Measurements from ENCODE around the gene CDADC1.

The CDADC1 gene

DNA sequence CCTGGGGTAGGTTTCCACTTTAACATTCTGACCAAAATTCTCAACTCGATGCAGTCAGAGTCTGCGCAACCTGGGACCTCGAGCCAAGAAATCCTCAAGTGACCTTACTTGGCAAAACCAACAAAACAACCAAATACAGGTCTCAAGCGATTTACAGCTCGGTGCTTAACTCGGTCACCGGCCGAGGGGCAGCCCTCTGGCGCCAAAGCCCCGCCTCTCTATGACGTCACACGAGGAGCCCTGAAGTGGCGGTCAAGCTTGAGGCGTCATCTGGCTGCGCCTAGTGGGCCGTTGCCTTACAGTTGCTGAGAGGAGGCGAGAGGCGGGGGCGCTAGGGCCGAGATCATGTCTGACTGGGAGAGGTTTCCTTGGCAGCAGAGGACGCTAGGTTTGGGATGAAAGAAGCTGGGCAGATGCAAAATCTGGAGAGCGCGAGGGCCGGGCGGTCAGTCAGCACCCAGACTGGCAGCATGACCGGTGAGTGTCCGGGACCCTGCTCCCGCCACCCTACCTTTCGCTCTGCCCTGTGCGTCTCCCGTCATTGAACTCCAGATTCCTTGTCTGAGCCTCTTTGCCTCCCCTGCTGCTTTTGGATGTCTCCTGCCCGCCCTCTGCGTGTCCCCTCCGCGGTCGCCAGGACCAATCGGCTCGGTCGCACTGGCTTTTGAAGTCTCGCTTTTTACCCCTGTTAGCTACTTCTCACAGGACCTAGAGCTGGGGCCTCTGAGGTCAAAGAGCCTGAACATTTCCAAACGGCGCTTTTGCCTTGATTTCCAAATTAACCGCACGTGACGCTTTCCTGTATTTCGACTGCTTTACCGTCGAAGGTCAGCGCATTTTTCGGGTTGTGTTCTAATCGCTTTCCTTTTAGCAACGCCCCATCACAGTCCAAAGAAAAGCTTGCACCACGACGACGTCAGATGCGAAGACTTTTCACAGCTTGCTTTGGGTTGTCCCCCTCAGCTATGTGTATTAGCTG, at the start of gene CDADC1:
Gene CDADC1, plus strand, starts transcription at position 283 of the 979 bp plus-strand sequence. Its CDS starts 113 bp downstream, at position 396.
- peak; percentile 68 to 75 for DNase-seq (ENCODE audit: low read depth in 1 of 2, low spot score in 1 of 2)

DNA sequence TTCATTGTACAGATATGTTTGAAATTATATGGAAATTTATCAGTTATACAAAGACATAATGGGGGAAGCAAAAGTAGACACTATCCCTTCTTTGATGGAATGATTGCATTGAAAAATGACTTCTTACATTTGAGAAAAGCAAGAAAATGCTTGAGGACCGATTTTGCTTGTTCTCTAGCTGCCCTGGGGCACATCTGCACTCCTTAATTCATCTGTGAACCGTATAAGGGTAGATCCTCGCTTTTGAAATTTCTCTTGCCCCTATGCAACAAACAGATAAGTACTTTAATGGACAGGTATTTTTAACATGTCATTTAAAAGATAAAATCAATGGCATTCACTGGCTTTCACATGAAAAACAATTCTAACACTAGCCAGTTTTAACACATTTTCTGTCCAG, 41.1 kb upstream of the CDADC1 start:
- DNase-seq (ENCODE audit: low read depth in 1 of 2, low spot score in 1 of 2) = no peak

DNA sequence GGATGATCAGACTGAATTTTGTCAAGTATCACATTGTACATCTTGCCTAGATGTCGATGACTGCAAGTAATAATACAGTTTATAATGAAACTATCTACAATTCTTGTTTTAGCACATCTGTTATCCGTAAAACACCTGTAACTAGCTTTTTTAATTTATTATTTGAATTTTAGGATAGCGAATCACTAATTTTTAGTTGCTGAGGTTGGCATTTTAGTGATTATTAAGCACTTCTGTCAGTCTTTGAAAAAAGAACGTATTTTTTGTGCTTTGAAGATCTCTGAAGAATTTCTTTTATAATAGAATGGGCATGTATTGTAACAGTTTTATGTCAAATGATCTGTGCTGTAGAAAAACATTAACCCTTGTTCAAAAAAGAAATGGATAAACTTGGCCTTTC, 39.1 kb upstream of the CDADC1 start:
- no peak for DNase-seq (ENCODE audit: low read depth in 1 of 2, low spot score in 1 of 2)

DNA sequence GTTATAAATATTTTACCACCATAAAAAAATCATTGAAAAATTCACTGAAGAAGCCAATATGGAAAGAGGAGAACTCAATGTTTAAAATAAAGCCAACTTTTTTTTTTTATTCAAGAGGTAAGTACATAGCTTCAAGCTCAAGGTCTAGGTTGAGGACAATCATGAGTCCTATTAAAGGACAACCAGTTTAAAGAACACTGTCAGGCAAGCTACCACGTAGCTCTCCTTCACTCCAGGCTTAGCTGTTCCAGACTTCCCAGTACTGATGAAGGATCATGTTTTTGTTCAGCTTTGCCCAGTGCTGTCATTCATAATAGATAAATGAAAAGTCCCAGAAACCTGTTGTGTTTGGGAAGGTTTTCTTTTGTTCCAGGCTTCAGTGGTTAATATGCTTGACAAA, 37.6 kb upstream of the CDADC1 start:
- DNase-seq (ENCODE audit: low read depth in 1 of 2, low spot score in 1 of 2) = no peak

DNA sequence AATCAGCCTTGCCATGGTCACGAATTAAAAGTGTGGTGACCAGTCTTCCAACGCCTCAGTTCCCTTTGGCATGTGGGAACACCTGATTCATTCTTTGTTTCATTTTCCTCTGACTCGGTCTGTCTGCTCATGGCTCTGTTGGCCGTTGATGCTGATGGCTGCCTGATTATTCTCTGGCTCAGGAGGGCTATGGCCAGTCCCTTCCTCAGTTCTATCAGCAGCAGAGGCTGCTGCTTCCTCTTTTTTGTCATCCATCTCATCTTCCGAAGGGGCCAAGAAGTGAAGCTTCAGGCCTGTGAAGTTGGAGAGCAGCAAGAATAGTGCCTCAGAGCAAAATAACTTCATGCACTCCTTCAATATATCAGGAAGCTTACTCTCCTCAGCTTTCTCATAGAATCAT, 37.1 kb upstream of the CDADC1 start:
- no peak for DNase-seq (ENCODE audit: low read depth in 1 of 2, low spot score in 1 of 2)

DNA sequence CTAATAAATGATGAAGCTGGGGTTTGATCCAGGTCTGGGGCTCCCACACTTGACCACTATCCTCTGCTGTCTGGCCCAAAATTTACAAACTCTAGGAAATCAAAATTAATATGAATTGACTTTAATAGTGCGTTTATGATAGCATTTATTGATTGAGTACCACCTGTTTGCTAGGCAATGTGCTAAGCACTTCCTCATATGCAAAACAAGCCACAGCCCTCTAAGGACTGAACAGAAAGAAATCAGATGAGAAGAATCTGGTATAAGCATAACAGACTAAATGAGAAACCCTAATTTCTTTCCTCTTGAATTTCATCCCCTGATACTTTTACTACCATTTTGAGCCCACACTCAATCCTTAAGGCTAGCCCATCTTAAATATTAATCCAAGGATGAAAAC, 34.2 kb upstream of the CDADC1 start:
- DNase-seq (ENCODE audit: low read depth in 1 of 2, low spot score in 1 of 2) = no peak

DNA sequence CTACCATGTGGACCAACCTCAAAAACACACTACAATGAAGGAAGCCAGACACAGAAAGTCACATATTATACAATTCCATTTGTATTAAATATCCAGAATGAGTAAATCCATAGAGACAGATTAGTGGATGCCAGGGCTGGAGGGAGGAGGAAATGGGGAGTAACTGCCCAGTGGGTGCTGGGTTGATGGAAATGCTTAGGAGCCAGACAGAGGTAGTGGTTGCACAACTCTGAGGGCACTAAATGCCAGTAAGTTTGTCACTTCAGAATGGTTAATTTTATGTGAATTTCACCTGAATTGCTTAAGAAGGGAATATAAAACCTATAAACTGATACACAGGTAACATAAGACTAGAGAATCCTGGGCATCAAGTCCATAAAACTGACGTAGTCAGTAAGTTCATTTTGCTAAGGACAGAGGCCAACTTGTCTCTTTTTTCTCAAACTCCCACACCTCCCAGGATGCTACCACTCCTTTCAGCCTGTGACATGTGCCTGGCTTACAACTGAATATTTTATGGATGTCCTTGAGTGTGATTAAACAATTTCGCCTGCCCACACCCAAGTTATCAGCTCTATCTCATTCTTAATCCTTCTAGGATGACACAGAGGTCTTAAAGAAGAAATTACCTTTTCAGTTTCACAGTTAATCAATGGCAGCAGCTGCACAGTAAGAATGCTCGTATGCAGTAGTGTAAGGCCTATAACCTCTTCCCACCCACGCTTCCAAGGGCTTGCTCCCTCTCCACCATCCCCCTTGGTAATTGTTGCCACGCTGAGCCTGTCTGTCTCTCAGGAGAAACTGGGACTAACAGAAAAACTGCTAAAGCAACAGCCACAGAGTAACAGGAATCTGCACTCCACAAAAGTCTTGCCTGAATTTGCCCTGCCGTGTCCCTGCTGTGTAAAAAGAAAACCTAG, 33.5 kb upstream of the CDADC1 start:
- DNase-seq (ENCODE audit: low read depth in 1 of 2, low spot score in 1 of 2) = no peak

DNA sequence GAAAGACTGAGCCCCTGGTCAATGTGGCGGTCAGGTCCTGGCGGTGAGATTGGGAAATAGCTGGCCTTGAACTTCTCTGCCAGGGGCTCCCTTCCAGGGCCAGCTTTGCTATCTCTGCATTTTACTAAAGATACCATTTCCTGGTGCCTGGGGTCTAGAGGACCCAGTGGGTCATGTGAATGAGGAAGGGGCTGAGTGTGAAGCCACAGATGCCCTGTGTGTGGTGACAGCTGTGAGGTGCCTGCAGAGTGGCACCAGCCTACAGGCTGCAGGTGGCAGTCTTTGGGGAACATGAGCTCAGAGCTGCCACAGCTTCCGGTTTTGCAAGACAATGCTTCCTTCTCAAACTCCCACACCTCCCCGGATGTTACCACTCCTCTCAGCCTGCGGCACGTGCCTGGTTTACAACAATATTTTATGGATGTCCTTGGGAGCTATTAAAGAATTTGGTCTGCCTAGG, 32.8 kb upstream of the CDADC1 start:
- DNase-seq (ENCODE audit: low read depth in 1 of 2, low spot score in 1 of 2) = no peak

DNA sequence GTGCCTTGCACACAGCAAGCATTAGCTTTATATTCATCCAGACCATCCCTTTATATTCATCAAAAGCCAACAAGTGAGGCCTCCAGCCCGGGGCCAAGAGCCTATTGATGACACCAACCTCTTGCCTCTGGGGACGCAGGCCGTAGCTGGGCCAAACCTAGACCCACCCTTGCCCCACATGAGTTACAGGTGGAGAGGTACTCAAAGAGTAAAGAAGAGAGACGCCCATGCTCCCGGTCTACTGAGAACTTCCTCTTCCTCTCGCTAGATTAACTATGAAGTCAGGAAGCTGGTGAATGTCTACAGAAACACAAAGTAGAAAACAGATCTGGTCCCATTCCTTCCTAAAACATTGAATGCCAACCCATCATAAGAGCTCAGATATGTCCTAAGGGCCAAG, 31.4 kb upstream of the CDADC1 start:
- DNase-seq (ENCODE audit: low read depth in 1 of 2, low spot score in 1 of 2) = no peak

DNA sequence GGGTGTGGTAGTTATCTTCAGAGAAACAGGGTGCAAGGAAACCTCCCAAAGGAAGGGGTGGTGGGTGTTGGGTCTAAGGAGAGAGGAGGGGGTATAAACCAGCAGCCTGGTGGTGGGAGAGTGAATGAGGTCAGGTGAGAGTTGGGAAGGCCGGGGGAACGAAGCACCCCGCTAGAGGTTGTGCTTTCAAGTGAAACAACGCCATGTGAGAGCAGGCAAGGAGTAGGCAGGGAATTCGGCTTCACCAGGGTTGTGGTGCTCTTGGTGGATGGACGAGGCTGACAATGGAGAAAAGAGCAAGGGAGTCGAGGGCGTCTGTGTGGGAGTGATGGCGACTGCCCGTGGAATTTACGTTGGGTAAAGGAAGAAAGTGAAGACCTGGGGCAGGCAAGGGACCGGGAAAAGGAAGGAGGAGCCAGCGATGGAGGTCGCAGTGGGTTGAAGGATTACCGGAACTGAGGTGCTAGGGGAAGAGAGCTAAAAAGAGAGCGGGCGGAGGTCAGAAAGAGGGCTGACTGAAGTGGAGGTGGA, 29.7 kb upstream of the CDADC1 start:
- no peak for DNase-seq (ENCODE audit: low read depth in 1 of 2, low spot score in 1 of 2)

DNA sequence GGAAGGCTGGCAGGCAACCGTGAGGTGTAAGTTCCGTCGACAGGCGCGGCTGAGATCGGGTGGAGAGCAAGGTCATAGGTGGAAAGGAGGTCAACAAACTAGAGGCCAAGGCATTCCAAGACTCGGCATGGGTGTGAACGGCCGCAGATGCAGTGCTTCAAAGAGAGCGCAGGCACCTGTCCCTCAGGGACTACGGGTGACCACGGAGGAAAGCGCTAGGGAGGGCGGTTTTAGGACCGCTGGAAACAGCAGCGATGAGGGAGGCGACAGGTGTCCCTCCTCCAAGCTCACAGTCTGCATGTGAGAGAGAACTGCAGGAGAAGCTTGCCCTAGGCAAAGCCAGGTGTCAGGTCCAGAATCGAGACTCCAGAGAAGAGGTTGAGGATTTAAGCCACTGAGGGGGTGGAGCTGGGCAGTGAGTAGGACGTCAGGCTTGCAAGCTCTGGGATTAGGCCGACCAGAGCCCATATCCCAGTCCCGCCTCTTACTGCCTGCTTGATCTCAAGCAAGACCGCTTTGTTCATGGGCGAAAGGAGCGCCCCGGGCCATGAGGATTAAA, 29.2 kb upstream of the CDADC1 start:
- DNase-seq (ENCODE audit: low read depth in 1 of 2, low spot score in 1 of 2) = no peak

DNA sequence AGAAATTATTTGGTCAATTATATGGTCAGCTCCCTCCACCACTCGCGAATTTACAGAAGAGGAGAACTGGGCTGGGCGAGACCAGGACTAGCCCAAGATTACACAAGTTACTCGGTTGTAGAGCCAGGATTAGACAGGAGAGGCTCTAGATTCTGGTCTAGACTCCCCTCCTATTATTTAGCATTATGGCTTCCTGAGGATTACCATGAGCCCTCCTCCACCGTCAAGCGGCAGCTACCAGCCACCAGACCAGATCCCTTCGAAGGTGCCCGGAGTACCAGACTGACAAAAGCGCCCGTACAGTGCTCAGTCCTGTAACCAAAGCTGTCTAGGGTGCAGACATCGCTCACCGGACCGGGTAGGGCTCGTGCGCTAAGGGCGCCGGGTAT, 28.1 kb upstream of the CDADC1 start:
- no peak for DNase-seq (ENCODE audit: low read depth in 1 of 2, low spot score in 1 of 2)

DNA sequence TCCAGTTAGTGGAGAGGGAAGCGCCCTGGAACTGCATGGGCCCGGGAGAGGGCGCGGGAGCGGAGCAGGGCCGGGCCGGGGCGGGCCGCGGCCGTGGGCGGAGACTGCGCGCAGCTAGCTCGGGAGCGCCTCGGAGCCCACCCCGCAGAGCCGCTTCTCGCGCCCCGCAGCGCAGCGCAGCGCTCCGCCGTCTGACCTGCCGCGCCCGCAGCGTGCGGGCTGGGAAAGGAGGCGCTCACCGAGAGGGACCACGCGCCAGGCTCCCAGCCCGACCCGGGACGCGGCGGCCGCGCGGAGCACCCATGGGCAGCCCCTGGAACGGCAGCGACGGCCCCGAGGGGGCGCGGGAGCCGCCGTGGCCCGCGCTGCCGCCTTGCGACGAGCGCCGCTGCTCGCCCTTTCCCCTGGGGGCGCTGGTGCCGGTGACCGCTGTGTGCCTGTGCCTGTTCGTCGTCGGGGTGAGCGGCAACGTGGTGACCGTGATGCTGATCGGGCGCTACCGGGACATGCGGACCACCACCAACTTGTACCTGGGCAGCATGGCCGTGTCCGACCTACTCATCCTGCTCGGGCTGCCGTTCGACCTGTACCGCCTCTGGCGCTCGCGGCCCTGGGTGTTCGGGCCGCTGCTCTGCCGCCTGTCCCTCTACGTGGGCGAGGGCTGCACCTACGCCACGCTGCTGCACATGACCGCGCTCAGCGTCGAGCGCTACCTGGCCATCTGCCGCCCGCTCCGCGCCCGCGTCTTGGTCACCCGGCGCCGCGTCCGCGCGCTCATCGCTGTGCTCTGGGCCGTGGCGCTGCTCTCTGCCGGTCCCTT, 27.5 kb upstream of the CDADC1 start, which contains the start of gene MLNR:
Gene MLNR, plus strand, starts transcription at position 303 of the 820 bp plus-strand sequence. Its CDS starts 0 bp downstream, at position 303.
- peak in 1 of 2 donors; percentile 14 for DNase-seq (ENCODE audit: low read depth in 1 of 2, low spot score in 1 of 2)

DNA sequence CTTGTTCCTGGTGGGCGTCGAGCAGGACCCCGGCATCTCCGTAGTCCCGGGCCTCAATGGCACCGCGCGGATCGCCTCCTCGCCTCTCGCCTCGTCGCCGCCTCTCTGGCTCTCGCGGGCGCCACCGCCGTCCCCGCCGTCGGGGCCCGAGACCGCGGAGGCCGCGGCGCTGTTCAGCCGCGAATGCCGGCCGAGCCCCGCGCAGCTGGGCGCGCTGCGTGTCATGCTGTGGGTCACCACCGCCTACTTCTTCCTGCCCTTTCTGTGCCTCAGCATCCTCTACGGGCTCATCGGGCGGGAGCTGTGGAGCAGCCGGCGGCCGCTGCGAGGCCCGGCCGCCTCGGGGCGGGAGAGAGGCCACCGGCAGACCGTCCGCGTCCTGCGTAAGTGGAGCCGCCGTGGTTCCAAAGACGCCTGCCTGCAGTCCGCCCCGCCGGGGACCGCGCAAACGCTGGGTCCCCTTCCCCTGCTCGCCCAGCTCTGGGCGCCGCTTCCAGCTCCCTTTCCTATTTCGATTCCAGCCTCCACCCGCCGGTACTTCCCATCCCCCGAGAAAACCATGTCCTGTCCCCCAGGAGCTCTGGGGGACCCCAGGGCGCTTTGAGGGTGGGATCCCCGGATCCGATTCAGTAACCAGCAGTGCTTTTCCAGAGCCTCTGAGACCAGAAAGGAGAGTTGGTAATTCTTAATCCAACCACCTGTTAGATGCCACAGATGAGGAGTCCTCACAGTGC, 26.7 kb upstream of the CDADC1 start:
- no peak for DNase-seq (ENCODE audit: low read depth in 1 of 2, low spot score in 1 of 2)

DNA sequence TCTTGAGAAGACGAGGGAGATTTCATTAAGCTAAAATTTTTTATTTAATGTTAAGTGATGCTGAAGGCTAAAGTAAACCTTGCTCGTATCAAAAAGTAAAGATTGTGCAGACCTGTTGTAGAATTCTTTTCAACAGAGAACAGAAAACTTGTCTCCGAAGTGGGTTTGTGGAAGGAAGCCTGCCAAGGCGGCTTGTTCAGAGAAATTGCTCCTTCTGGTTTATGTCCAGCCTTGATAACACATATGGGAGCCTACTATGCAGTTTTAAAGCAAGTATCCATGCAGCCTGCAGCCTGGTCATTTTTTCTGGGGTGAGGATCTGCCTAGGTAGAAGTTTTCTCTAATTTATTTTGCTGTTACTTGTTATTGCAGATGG, 26.1 kb upstream of the CDADC1 start:
- DNase-seq (ENCODE audit: low read depth in 1 of 2, low spot score in 1 of 2) = no peak

DNA sequence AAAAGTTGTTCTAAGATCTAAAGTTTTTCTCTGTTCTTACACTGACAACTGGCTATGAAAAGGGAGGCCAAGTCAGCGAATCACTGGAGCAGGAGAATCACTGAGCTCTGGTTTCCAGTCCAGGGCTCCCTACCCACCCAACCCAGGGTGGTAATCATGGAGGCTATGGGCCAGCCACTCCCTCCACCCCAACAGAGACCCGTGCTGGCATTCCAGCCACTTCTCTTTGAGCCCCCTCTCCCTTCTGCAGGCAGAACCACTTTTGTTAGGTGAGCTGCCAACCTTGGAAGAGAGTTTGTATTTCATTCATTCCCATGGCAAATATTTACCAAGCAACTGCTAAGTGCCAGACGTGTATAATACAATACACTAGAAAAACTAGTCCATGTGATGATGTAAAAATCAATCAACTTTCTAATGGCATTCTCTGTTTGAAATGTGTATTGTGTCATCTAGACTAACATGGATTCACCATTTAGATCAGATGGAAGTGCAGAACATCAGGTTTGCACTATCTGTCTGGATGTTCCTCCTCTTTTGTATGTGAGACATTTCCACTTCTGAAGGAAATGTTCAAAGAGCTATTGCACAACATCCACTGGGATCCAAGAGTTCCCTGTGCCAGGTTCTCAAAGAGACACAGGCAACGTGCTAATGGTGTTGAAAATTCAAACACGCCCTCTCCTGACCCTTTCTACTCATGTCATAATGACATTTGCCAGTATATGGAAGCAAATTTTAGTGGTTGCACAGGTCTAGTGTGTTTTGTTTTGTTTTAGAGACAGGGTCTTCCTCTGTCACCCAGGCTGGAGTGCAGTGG, 22.3 kb upstream of the CDADC1 start:
- DNase-seq (ENCODE audit: low read depth in 1 of 2, low spot score in 1 of 2) = no peak

DNA sequence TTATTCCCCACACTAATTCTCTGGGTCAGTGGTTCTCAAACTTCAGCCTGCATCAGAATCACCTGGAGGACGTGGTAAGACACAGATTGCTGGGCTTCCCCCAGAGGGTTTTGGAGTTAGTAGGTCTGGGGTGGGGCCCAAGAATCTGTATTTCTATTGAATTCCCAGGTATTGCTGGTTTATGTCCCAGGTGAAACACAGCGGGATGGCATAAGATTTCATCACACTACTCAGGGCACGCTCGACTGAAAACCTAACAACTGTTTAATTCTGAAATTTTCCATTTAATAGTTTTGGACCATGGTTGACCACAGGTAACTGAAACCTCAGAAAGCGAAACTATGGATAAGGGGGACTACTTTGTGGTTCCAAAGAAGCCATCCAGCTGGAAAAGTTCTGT, 21.1 kb upstream of the CDADC1 start:
- DNase-seq (ENCODE audit: low read depth in 1 of 2, low spot score in 1 of 2) = no peak

DNA sequence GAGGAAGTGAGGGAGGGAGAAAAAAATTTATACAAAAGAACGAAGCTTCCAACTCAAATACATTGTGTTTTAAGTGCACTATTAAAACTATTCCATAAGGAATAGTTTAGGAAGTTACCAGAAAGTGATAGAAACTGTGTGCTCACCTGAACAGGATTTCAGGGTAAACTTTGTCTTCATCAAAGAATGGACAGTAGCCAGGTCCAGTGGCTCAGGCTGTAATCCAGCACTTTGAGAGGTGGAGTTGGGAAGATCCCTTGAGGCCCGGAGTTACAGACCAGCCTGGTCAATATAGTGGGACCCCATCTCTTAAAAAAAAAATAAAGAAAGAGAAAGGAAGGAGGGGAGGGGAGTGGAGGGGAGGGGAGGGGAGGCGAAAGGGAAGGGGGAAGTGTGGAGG, 13.0 kb upstream of the CDADC1 start:
- DNase-seq (ENCODE audit: low read depth in 1 of 2, low spot score in 1 of 2) = no peak

Measured in activated T-helper 1 cell treated with anti-CD3 and anti-CD28 coated beads, Interleukin-2, amount 50 U/mL, for 16 hours (primary cell).